OCI-LY7 (cell line): ENCODE measurements around the gene PHF19.

ENCODE experiments used
- EZH2phosphoT487 ChIP-seq: fragments of 200-600 bp; sonication (generic); IDR thresholded peaks from 2 replicates; pipeline ENCODE4 v1.6.1; 2018; ENCODE audit warnings: low read depth, borderline replicate concordance, mild to moderate bottlenecking, mixed run types, antibody characterized with exemption, low read length, moderate library complexity, mixed read lengths
- TF ChIP-seq, protein P1 (sequence below): fragments of 200-600 bp; sonication (generic); conservative IDR thresholded peaks from 2 replicates; pipeline ENCODE4 v1.5.1; 2014; ENCODE audit warnings: mild to moderate bottlenecking, antibody characterized with exemption, low read length, moderate library complexity, mixed read lengths

- TF ChIP-seq, protein P1, sequence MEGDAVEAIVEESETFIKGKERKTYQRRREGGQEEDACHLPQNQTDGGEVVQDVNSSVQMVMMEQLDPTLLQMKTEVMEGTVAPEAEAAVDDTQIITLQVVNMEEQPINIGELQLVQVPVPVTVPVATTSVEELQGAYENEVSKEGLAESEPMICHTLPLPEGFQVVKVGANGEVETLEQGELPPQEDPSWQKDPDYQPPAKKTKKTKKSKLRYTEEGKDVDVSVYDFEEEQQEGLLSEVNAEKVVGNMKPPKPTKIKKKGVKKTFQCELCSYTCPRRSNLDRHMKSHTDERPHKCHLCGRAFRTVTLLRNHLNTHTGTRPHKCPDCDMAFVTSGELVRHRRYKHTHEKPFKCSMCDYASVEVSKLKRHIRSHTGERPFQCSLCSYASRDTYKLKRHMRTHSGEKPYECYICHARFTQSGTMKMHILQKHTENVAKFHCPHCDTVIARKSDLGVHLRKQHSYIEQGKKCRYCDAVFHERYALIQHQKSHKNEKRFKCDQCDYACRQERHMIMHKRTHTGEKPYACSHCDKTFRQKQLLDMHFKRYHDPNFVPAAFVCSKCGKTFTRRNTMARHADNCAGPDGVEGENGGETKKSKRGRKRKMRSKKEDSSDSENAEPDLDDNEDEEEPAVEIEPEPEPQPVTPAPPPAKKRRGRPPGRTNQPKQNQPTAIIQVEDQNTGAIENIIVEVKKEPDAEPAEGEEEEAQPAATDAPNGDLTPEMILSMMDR = no peak
- no peak for TF ChIP-seq EZH2phosphoT487
Observed at GRCh38 chr9:120883608-120883996, 6.6 kb upstream of the PHF19 start.
